NCI-H345 treated with DMSO at 0.1 percent for 48 hours (cell line): ENCODE measurements around the gene SLFN5.
A peak's percentile ranks its signal among the peaks of the same experiment; 100 is the strongest.
"Not testable (repeated sequence)": the region's sequence is repeated elsewhere in the genome, so short reads cannot be mapped to it uniquely, and the experiment has no call there.

Experiments used
- DNase-seq: peaks from one replicate; lab custom pipeline; 2025; ENCODE audit not compliant: unreplicated experiment; lab: John Stamatoyannopoulos, UW

Gene SLFN5

GRCh38 chr17:35287286-35287811 is 44.5 kb downstream of the SLFN5 start:
- no peak for DNase-seq

DNA sequence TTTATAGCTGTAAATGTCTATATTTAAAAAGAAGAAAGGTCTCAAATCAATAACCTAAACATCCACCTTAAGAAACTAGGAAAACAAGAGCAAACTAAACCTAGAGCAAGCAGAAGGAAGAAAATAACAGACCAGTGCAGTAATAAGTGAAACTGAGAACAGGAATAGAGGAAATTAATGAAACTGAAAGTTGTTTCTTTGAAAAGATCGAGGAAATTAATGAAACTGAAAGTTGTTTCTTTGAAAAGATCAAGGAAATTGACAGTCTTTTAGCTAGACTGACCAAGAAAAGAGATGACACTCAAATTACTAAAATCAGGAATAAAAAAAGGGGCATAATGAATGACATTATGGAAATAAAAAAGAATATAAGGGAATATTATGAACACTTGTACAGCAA is 46.4 kb downstream of the SLFN5 start:
- no peak for DNase-seq

DNA sequence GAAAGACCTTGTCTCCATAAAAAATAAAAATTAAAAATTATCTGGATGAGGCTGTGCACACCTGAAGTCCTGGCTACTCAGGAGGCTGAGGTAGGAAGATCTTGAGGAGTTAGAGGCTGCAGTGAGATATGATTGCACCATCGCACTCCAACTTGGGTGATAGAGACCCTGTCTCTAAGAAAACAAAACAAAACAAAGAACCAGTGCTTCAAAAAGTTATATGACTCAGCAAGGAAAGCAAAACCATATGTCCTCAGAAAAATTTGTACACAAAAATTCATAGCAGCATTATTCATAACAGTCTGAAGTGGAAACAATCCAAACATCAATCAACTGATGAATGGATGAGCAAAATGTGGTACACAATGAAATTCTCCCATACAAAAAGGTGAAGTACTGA is 48.9 kb downstream of the SLFN5 start:
- DNase-seq: no peak

- DNase-seq: no peak
These were observed 50.4 kb downstream of the SLFN5 start for GRCh38 chr17:35293151-35293847.

DNA sequence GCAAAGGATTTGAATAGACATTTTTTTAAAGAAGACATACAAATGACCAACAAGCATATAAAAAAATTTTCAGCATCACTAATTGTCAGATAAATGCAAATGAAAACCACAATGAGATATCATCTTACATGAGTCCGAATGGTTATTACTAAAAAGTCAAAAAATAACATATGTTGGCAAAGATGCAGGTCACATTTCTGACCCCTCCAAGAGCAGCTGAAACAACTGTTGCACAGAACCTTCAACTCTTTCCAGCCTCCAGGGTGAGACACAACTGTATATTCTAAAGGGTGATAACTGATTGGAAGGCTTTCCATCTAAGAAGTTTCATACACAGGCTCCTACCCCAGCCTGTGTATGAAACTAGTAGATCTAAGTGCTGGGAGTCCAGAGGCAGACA is 51.9 kb downstream of the SLFN5 start:
- no peak for DNase-seq

DNA sequence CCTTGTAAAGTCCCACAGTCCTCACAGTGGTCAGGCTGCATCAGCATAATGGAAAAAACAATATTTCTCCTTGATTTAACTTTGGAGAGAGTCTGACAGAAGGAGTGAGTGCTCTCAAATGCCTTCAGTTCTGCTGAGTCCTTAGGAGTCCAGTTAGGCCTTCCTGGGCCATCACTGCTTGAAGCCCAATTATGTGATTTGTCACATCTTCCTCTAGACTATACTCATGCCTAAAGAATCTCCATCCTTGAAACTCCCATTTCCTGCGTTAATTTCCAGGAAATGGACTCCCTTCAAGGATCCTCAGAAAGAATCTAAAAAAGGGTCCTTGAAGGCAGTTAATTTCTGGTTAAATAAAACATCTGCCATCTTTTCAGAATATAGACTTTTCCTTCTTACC is 52.8 kb downstream of the SLFN5 start:
- DNase-seq: no peak

- DNase-seq: no peak
These were observed 54.8 kb downstream of the SLFN5 start for GRCh38 chr17:35297666-35298065.

DNA sequence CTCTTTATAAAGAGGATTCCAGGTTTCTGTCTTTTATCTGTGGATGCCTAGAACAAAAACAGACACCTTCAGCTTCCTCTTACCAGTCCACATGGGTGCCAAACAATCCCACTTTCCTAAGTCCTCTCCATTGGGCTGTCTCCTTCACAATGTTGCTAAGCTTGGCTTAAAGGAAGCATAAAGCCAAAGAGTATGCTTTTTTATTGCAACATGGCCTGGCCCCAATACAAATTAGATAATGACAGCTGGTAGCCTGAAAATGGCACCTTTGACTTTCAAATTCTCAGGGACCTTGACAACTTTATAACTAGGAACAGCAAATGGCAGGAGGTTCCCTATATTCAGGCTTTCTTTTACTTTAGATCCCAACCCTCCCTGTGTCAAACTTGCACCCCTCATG is 55.8 kb downstream of the SLFN5 start:
- no peak for DNase-seq

DNA sequence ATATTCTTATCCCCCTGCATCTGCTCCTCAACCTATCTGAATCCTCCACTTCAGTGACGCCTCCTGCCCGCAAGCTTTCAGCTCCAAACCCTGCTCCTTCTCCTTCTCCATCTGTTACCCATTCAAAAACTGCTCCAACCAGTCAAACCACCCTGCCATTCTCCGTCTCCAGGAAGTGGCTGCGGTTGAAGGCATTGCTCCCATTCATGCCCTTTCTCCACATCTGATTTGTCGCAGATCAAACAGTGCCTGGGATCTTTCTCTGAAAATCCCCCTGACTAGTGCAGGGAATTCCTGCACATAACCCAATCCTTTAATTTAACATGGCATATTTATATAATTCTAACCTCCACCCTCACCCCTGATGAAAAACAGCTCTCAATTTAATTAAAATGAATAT is 56.3 kb downstream of the SLFN5 start:
- DNase-seq: no peak

DNA sequence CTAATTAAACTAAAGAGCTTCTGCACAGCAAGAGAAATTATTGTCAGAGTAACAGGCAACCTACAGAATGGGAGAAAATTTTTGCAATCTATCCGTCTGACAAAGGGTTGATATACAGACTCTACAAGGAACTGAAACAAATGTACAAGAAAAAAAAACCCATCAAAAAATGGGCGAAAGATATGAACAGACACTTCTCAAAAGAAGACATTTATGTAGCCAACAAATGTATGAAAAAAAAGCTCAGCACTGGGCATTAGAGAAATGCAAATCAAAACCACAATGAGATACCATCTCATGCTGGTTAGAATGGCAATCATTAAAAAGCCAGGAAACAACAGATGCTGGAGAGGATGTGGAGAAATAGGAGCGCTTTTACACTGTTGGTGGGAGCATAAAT is 66.5 kb downstream of the SLFN5 start:
- not testable (repeated sequence) for DNase-seq

DNA sequence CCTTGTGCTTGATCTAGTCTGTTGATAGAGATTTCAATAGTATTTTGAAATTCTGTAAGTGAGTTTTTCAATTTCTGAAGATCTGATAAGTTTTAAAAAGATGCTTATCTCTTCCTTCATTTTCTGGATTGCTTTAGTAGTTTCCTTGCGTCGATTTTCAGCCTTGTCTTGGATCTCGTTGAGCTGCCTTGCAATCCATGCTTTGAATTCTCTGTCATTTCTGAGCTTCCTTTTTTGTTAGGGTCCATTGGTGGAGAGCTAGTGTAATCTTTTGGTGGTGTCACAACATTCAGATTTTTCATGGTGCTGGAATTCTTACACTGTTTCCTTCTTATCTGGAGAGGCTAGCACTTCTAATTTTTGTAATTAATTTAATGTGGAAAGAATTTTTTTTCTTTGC is 69.5 kb downstream of the SLFN5 start:
- DNase-seq: no peak

GRCh38 chr17:35312790-35313711 is 70.2 kb downstream of the SLFN5 start:
- DNase-seq: peak; percentile 32

DNA sequence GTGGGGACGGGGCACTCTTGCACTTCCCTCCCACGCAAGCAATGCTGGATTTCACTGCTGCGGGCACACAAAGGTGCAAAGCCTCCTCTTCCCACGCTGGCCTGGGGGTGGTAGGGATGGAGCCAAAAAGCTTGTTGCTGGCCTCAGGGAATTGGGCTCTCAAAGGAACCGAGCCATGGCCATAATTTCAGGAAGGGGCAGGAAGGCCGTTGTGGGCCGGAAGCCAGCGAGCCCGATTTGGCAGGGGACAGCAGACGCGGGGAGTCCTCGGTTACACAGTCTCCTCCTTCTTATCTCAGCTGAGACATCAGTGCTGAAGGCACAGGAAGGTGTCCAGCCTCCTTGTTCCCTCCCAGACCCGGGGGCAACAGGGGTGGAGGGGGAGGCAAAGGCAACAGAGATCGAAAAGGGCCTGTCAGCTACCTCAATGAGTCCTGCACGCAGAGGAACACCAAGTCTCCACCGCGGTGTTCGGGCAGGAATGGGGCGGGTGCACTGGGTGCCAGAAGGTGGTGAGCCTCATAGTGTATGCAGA is 71.1 kb downstream of the SLFN5 start:
- no peak for DNase-seq

GRCh38 chr17:35314415-35315216 is 71.7 kb downstream of the SLFN5 start:
- DNase-seq: no peak

GRCh38 chr17:35315283-35315682 is 72.4 kb downstream of the SLFN5 start:
- DNase-seq: no peak

DNA sequence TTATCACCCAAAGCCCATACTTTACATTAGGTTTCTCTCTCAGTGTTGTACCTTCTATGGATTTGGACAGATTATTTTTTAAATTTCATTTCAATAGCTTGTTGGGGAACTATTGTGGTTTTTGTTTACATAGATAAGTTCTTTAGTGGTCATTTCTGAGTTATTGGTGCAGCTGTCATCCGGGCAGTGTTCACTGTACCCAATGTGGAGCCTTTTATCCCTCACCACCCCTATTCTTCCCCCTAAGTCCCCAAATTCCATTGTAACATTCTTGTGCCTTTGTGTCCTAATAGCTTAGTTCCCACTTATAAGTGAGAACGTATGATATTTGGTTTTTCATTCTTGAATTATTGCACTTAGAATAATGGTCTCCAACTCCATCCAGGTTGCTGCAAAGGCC is 73.1 kb downstream of the SLFN5 start:
- DNase-seq: no peak

DNA sequence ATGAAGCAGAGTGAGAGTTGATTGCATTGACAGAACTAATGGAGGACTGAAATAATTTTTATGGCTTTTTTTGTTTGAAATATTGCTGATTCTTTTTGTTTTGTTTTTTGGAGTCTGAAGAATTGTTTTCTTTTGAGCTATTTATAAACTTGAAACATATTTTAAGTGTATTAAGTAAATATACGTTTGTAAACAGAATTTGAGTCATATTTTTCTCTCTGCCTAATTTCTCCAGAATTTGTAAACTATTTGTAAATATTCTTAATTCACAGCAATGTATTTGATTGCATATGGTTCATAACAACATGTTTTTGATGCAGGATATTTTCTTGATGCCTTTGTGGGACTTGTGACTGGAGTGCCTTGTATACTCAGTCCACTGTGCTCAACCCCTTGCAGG is 79.9 kb downstream of the SLFN5 start:
- DNase-seq: no peak
